GM12873 (cell line): ENCODE measurements around the gene CHD6.

ENCODE experiments used
- CTCF ChIP-seq: IDR thresholded peaks from 2 replicates; pipeline ENCODE4 v1.5.1; 2012; ENCODE audit warnings: low read depth, mild to moderate bottlenecking, moderate library complexity, low read length, control low read depth; ENCODE audit not compliant: insufficient read depth; ENCODE audit errors: missing control alignments

CHD6 gene

GRCh38 chr20:41537865-41538264 is 80.3 kb downstream of the CHD6 start:
- TF ChIP-seq CTCF: no peak

- TF ChIP-seq CTCF: no peak
Measured at GRCh38 chr20:41534842-41535241, 83.3 kb downstream of the CHD6 start.

- TF ChIP-seq CTCF: no peak
Measured at GRCh38 chr20:41534170-41534569, 84.0 kb downstream of the CHD6 start.

GRCh38 chr20:41533537-41534136 is 84.5 kb downstream of the CHD6 start:
- no peak for TF ChIP-seq CTCF

GRCh38 chr20:41532935-41533334 is 85.2 kb downstream of the CHD6 start:
- no peak for TF ChIP-seq CTCF

GRCh38 chr20:41531518-41532275 is 86.5 kb downstream of the CHD6 start:
- no peak for TF ChIP-seq CTCF

- TF ChIP-seq CTCF: no peak
Measured at GRCh38 chr20:41530923-41531322, 87.3 kb downstream of the CHD6 start.
